SU-DHL-6 (cell line): ENCODE measurements around the gene NTM.

ENCODE experiments used
- H2AFZ ChIP-seq: fragments of 200-600 bp; sonication (generic); 2 replicates; pipeline ENCODE4 v1.6.1; 2014; ENCODE audit warnings: low read depth, mild to moderate bottlenecking, moderate library complexity, mixed read lengths, antibody characterized with exemption, low read length; ENCODE audit not compliant: severe bottlenecking
- H3F3A ChIP-seq: fragments of 200-600 bp; shearing (Covaris generic); 2 replicates; pipeline ENCODE4 v1.6.0; 2016; ENCODE audit warnings: antibody characterized with exemption, mild to moderate bottlenecking; ENCODE audit not compliant: insufficient read depth
- H3K27ac ChIP-seq: fragments of 200-600 bp; sonication (generic); 2 replicates; pipeline ENCODE4 v1.5.1; 2016; ENCODE audit warnings: low read depth, mild to moderate bottlenecking, low read length, moderate library complexity, mixed read lengths
- H3K27me3 ChIP-seq: fragments of 200-600 bp; sonication (generic), shearing (Covaris generic); 2 replicates; pipeline ENCODE4 v1.6.0; 2014; ENCODE audit warnings: mild to moderate bottlenecking, low read length
- H3K36me3 ChIP-seq: fragments of 200-600 bp; sonication (generic); 2 replicates; pipeline ENCODE4 v1.6.1; 2014; ENCODE audit warnings: mild to moderate bottlenecking, low read length, mixed read lengths
- H3K4me2 ChIP-seq: fragments of 300-600, 200-600 bp; shearing (Covaris generic), sonication (generic); 2 replicates; pipeline ENCODE4 v1.6.0; 2014; ENCODE audit warnings: low read length, low read depth, mild to moderate bottlenecking; ENCODE audit not compliant: poor library complexity, severe bottlenecking
- H3K4me3 ChIP-seq: fragments of 200-600 bp; sonication (generic); 2 replicates; pipeline ENCODE4 v1.5.1; 2014; ENCODE audit warnings: antibody characterized with exemption, low read length, mild to moderate bottlenecking, mixed read lengths; ENCODE audit not compliant: insufficient read depth, poor library complexity, severe bottlenecking
- H3K79me2 ChIP-seq: fragments of 200-600 bp; sonication (generic); 2 replicates; pipeline ENCODE4 v1.6.1; 2014; ENCODE audit warnings: mild to moderate bottlenecking, low read length, moderate library complexity; ENCODE audit not compliant: insufficient read depth
- H3K9ac ChIP-seq: fragments of 200-600 bp; sonication (generic); 2 replicates; pipeline ENCODE4 v1.7.0; 2014; ENCODE audit warnings: mild to moderate bottlenecking, low read length
- H3K9me2 ChIP-seq: fragments of 200-600 bp; sonication (generic); replicated peaks from 2 replicates; pipeline ENCODE4 v1.6.1; 2014; ENCODE audit warnings: low read length; ENCODE audit not compliant: insufficient read depth
- H3K9me3 ChIP-seq: fragments of 200-600 bp; sonication (generic); 2 replicates; pipeline ENCODE4 v1.6.1; 2014; ENCODE audit warnings: low read length, mixed read lengths; ENCODE audit not compliant: insufficient read depth
- H4K20me1 ChIP-seq: fragments of 200-600 bp; sonication (generic); 2 replicates; pipeline ENCODE4 v1.6.1; 2014; ENCODE audit warnings: low read depth, mild to moderate bottlenecking, antibody characterized with exemption, low read length, moderate library complexity, mixed read lengths
- CTCF ChIP-seq: fragments of 200-600 bp; sonication (generic); IDR thresholded peaks from one replicate; pipeline ENCODE4 v1.5.1; 2017; ENCODE audit warnings: antibody characterized with exemption, mild to moderate bottlenecking, low read length, moderate library complexity; ENCODE audit not compliant: insufficient read depth, poor library complexity, severe bottlenecking
- EZH2phosphoT487 ChIP-seq: fragments of 200-600 bp; sonication (generic), shearing (Covaris generic); conservative IDR thresholded peaks from 2 replicates; pipeline ENCODE4 v1.6.1; 2018; ENCODE audit warnings: mild to moderate bottlenecking, antibody characterized with exemption, low read length, moderate library complexity, mixed read lengths

Gene NTM

GRCh38 chr11:131934006-131934405 is 563.6 kb downstream of the NTM start:
- Histone ChIP-seq H3K4me2 (no peak overlapping the region), H3K9me2 (no peaks in the 10 kb centered on the region), H3F3A (no peaks in the 10 kb centered on the region), H3K79me2 (no peaks in the 10 kb centered on the region), H3K27me3 (no peaks in the 10 kb centered on the region), H4K20me1 (no peaks in the 10 kb centered on the region), H3K4me3 (no peak overlapping the region), H3K9ac (no peak overlapping the region), H3K9me3 (no peaks in the 10 kb centered on the region), H2AFZ (no peak overlapping the region), H3K36me3 (no peaks in the 10 kb centered on the region), H3K27ac (no peak overlapping the region)
- no peak for TF ChIP-seq CTCF
- no peak for TF ChIP-seq EZH2phosphoT487

DNA sequence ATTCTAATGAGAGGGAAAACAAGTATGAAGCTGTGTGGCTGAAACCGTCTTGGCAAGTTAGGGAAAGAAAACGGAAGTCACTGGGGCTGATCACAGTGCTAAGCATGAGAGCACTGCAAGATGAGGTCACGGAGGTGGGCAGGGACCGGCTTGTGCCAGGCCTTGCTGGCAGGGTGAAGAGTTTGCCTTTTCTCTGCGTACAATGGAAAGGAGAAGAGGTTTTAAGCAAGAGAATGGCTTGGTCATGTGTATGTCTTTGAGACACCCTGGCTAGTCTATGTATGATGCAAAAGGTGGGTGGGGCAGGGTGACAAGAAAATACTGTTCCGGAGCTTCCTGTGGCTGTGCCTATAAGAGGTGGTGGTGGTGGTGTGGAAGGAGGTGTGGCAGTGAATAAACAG is 567.9 kb downstream of the NTM start:
- no peaks in the 10 kb centered on the region for H3K36me3 ChIP-seq
- H3K9ac ChIP-seq: no peak overlapping the region
- no peak overlapping the region for H3K4me3 ChIP-seq
- no peak overlapping the region for H3K27ac ChIP-seq
- H3K9me2 ChIP-seq: no peaks in the 10 kb centered on the region
- no peaks in the 10 kb centered on the region for H4K20me1 ChIP-seq
- H3F3A ChIP-seq: no peaks in the 10 kb centered on the region
- no peaks in the 10 kb centered on the region for H3K9me3 ChIP-seq
- no peak overlapping the region for H3K4me2 ChIP-seq
- H3K79me2 ChIP-seq: no peaks in the 10 kb centered on the region
- no peak overlapping the region for H2AFZ ChIP-seq
- TF ChIP-seq CTCF (no peak), EZH2phosphoT487 (no peak)
- H3K27me3 ChIP-seq: no peaks in the 10 kb centered on the region

DNA sequence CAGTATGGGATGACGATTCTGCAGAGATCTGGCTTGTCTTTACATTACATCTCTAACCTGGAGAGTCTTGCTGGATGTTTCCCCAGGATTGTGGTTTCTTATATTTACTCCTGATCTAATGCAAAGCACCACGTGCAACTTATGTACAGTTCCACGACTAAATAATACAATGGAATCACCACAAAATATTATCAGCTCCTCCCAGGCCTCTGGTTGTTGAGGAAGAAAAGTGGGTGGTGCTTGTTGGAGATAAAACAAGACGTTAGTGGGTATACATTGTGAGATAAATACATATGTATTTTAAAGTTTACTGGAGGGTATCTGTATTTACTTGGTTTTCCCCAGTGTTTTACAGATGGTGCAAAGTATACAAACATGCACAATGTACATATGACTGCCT is 569.7 kb downstream of the NTM start:
- Histone ChIP-seq H4K20me1 (no peaks in the 10 kb centered on the region), H3K36me3 (no peaks in the 10 kb centered on the region), H3K9me3 (no peaks in the 10 kb centered on the region), H3K79me2 (no peaks in the 10 kb centered on the region), H3K4me3 (no peak overlapping the region), H3K4me2 (no peak overlapping the region), H3K27ac (no peak overlapping the region), H3F3A (no peaks in the 10 kb centered on the region), H3K9me2 (no peaks in the 10 kb centered on the region), H3K27me3 (no peaks in the 10 kb centered on the region), H2AFZ (no peak overlapping the region), H3K9ac (no peak overlapping the region)
- no peak for TF ChIP-seq EZH2phosphoT487
- TF ChIP-seq CTCF: no peak

DNA sequence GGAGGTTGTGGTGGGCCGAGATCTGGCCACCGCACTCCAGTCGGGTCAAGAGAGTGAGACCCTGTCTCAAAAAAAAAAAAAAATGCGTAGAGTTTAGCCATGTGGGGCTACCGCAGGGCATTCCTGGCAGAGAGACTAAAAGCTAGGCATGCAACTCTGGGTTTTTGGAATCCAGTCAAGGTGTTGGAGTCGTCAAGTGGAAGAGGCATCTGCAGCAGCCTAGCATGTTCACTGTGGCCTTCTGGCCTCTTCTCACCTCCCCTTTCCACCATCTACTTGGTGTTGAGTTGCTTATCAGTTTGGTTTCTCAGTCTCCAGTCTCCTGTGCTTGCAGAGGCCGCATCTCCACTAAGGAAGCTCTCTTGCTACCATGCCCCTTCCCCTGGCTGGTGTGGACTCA is 572.5 kb downstream of the NTM start:
- no peaks in the 10 kb centered on the region for H3K9me2 ChIP-seq
- H2AFZ ChIP-seq: no peak overlapping the region
- no peak overlapping the region for H3K9ac ChIP-seq
- no peak overlapping the region for H3K4me3 ChIP-seq
- TF ChIP-seq EZH2phosphoT487 (no peak), CTCF (no peak)
- no peaks in the 10 kb centered on the region for H3F3A ChIP-seq
- no peaks in the 10 kb centered on the region for H3K9me3 ChIP-seq
- H3K27ac ChIP-seq: no peak overlapping the region
- no peaks in the 10 kb centered on the region for H3K36me3 ChIP-seq
- H4K20me1 ChIP-seq: no peaks in the 10 kb centered on the region
- no peak overlapping the region for H3K4me2 ChIP-seq
- H3K79me2 ChIP-seq: no peaks in the 10 kb centered on the region
- H3K27me3 ChIP-seq: no peaks in the 10 kb centered on the region
